Natural killer cell (primary cell): ENCODE measurements around the gene TCF7L2. TPM values are rescaled to one million over a fixed set of nuclear protein-coding genes. Genes with fewer than 3 reads are reported as not detected.

ENCODE experiments used
- ATAC-seq, 3 donors: fragments of 150-1000 bp in 2 of 3; fragments of 200-7000 bp in 1 of 3; cut with Tn5 transposase; 1 replicate in 1 of 3; 2 replicates in 2 of 3; pipeline ENCODE4 v1.10.0; 2021; ENCODE audit warnings: mild to moderate bottlenecking in 2 of 3, moderate library complexity in 2 of 3
- DNase-seq, 2 donors: peaks; one replicate each; pipeline versions ENCODE4 v3.0.0 to v3.0.0-alpha.2; 2013 to 2021; ENCODE audit warnings: mixed read lengths in 1 of 2
- H3K27ac ChIP-seq: one replicate; pipeline ENCODE4 v1.5.1; 2013; ENCODE audit warnings: mild to moderate bottlenecking, low read length
- H3K27me3 ChIP-seq: one replicate; pipeline ENCODE4 v1.6.1; 2013; ENCODE audit warnings: low read length; ENCODE audit not compliant: control insufficient read depth, insufficient read depth
- H3K36me3 ChIP-seq: one replicate; pipeline ENCODE4 v1.6.1; 2013; ENCODE audit warnings: low read length; ENCODE audit not compliant: control insufficient read depth, insufficient read depth
- H3K4me1 ChIP-seq: one replicate; pipeline ENCODE4 v1.6.1; 2013; ENCODE audit warnings: low read length; ENCODE audit not compliant: control insufficient read depth, insufficient read depth
- H3K4me3 ChIP-seq: one replicate; pipeline ENCODE4 v1.5.1; 2013; ENCODE audit warnings: low read length
- H3K9me3 ChIP-seq: one replicate; pipeline ENCODE4 v1.6.1; 2013; ENCODE audit warnings: low read length; ENCODE audit not compliant: control insufficient read depth, insufficient read depth
- H3K27ac Mint-ChIP-seq, 2 donors: one replicate each; pipeline ENCODE4 v1.8.0; 2022; ENCODE audit warnings: mild to moderate bottlenecking in 2 of 2, mixed read lengths in 2 of 2, moderate library complexity in 1 of 2
- H3K27me3 Mint-ChIP-seq, 2 donors: one replicate each; pipeline ENCODE4 v1.8.0; 2022; ENCODE audit warnings: low read depth in 2 of 2, mixed read lengths in 2 of 2
- H3K36me3 Mint-ChIP-seq: one replicate; pipeline ENCODE4 v1.8.0; 2022; ENCODE audit warnings: mixed read lengths
- H3K4me1 Mint-ChIP-seq, 2 donors: one replicate each; pipeline ENCODE4 v1.8.0; 2022; ENCODE audit warnings: mixed read lengths in 2 of 2
- H3K4me3 Mint-ChIP-seq: one replicate; pipeline ENCODE4 v1.8.0; 2022; ENCODE audit warnings: mild to moderate bottlenecking, moderate library complexity, mixed read lengths
- H3K9me3 Mint-ChIP-seq, 2 donors: one replicate each; pipeline ENCODE4 v1.8.0; 2022; ENCODE audit warnings: mixed read lengths in 2 of 2
- CTCF ChIP-seq: fragments of 200-600 bp; IDR thresholded peaks from one replicate; pipeline ENCODE4 v1.8.0; 2022; ENCODE audit warnings: antibody characterized with exemption
- WGBS: methylation state at CpG from one replicate; pipeline ENCODE4 v1.1.7; 2013; ENCODE audit warnings: missing lambda C conversion rate; ENCODE audit not compliant: insufficient coverage; 5-methylcytosine and 5-hydroxymethylcytosine counted together
- intact Hi-C: fragments of 100-400 bp; cut with micrococcal nuclease; formaldehyde crosslinking; loops from one replicate; pipeline ENCODE4 v1.14.2; 2022
- total RNA-seq, 4 donors: library from RNA; stranded (reverse); fragments of 120-200 nt in 1 of 4; gene quantifications; one replicate each; pipeline versions ENCODE4 v1.2.3 to v1.2.4, GENCODE V29; 2013 to 2022

The TCF7L2 gene
- total RNA-seq, 3 donors from 2014 or later (not counting 1 experiment from before 2014, with no cell fraction given): 10.4 to 32.7 (median 15.3) TPM

DNA sequence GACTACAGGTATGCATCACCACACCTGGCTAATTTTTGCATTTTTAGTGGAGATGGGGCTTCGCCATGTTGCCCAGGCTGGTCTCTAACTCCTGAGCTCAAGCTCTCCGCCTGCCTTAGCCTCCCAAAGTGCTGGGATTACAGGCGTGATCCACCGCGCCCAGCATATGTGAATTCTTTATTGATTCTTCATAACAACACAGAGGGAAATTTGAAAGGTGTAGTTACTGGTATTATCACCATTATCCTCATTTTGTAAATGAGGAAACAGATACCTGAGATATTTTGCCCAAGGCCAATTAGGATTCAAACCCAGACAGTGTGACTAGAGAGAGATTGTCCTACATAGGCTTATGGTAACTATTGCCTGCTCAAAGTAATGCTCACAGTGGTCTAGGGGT is 22.6 kb downstream of the TCF7L2 start:
- no peak for TF ChIP-seq CTCF
- no peak overlapping the region for H3K27ac Mint-ChIP-seq
- DNase-seq: no peak
- peaks cover 0 to 2% of the 10 kb centered on the region in 2 donors for H3K27me3 Mint-ChIP-seq
- whole genome bisulfite sequencing: 93% methylated on average over 2 of the region's 5 CpGs
- Histone ChIP-seq H3K4me1 (no peaks in the 10 kb centered on the region), H3K27me3 (no peaks in the 10 kb centered on the region), H3K36me3 (no peaks in the 10 kb centered on the region), H3K27ac (no peak overlapping the region), H3K9me3 (no peaks in the 10 kb centered on the region), H3K4me3 (no peak overlapping the region)
- H3K36me3 Mint-ChIP-seq: no peaks in the 10 kb centered on the region
- no peaks in the 10 kb centered on the region for H3K9me3 Mint-ChIP-seq
- H3K4me3 Mint-ChIP-seq: no peak overlapping the region
- no peaks in the 10 kb centered on the region for H3K4me1 Mint-ChIP-seq
- intact Hi-C loops: no loop called here
- no peak for ATAC-seq

DNA sequence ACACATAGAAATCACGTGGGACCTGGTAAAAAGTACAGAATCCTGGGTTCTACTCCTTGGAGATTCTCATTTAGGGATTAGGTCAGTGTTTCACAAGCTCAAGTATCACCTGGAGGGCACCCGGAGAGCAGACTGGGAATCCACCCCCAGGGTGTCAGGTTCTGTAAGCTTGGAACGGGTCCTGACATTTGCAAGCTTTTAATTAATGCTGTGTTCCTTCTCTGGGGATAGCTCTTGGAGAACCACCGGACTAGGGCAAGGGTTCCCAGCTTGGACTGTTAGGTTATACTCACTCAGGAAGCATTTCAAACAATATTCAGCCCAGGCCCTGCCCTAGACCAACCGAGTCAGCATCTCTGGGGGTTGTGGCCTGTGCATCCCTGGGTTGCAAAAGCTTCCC is 23.0 kb downstream of the TCF7L2 start:
- ATAC-seq (no peak), DNase-seq (no peak)
- no peaks in the 10 kb centered on the region for H3K36me3 Mint-ChIP-seq
- Histone ChIP-seq H3K27me3 (no peaks in the 10 kb centered on the region), H3K9me3 (no peaks in the 10 kb centered on the region), H3K4me1 (no peaks in the 10 kb centered on the region), H3K36me3 (no peaks in the 10 kb centered on the region), H3K27ac (no peak overlapping the region), H3K4me3 (no peak overlapping the region)
- no peaks in the 10 kb centered on the region for H3K9me3 Mint-ChIP-seq
- no peak overlapping the region for H3K4me3 Mint-ChIP-seq
- intact Hi-C loops: no loop called here
- H3K4me1 Mint-ChIP-seq: no peaks in the 10 kb centered on the region
- 89% methylated on average over 5 of the region's 5 CpGs for WGBS
- TF ChIP-seq CTCF: no peak
- H3K27ac Mint-ChIP-seq: no peak overlapping the region
- H3K27me3 Mint-ChIP-seq: peaks cover 0 to 5% of the 10 kb centered on the region in 2 donors

DNA sequence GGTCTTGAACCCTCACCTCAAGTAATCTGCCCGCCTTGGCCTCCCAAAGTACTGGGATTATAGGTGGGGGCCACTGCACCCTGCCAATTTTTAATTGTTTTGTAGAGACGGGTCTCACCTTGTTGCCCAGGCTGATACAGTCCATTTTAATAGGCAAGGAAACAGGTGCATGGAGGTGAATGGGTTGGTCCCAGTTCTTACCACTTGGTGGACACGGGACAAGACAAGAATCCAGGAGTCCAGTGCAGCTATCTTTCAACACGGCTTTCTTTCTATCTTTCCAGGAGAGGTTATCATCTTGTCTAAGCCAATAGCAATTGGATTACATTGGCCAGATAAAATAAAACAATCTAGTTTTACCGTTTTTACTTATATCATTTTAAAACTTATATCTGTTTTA is 23.8 kb downstream of the TCF7L2 start:
- H3K36me3 ChIP-seq: no peaks in the 10 kb centered on the region
- Mint-ChIP-seq H3K27ac (no peak overlapping the region), H3K9me3 (no peaks in the 10 kb centered on the region), H3K36me3 (no peaks in the 10 kb centered on the region), H3K27me3 (peaks cover 0 to 7% of the 10 kb centered on the region in 2 donors), H3K4me1 (no peaks in the 10 kb centered on the region), H3K4me3 (no peak overlapping the region)
- WGBS: 94% methylated on average over 4 of the region's 5 CpGs
- TF ChIP-seq CTCF: no peak
- ATAC-seq: no peak
- no peaks in the 10 kb centered on the region for H3K9me3 ChIP-seq
- H3K27ac ChIP-seq: no peak overlapping the region
- DNase-seq: no peak
- no peaks in the 10 kb centered on the region for H3K4me1 ChIP-seq
- intact Hi-C loops: no loop called here
- H3K27me3 ChIP-seq: no peaks in the 10 kb centered on the region
- no peak overlapping the region for H3K4me3 ChIP-seq

DNA sequence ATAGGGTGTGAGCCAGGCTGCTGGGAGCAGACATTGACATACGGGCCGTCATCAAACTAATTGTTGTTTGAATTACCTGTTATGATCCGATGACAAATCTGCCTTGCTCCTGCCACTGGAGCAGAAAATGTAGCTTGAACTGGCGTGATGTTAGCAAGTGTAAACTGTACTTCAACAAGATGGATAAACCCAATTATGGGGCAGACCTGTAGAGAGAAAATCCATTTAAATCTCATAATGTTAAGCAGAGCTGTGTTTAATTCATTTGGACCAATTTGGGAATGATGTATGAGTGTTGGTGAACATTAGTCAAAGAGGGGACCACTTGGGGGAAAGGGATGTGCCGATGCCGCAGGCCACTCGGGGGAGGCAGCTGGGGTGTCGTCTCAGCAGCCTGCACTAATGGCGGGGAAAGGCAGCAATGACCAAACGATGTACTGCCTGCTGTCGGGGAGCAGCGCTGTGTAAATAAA is 27.4 kb downstream of the TCF7L2 start:
- Mint-ChIP-seq H3K4me3 (no peak overlapping the region), H3K36me3 (no peaks in the 10 kb centered on the region), H3K9me3 (no peaks in the 10 kb centered on the region), H3K4me1 (peaks cover 14 to 15% of the 10 kb centered on the region in 2 donors), H3K27me3 (peaks cover 7 to 16% of the 10 kb centered on the region in 2 donors), H3K27ac (no peak overlapping the region)
- peaks cover 3% of the 10 kb centered on the region for H3K4me1 ChIP-seq
- 94% methylated on average over 12 of the region's 12 CpGs for WGBS
- H3K27me3 ChIP-seq: peaks cover 12% of the 10 kb centered on the region
- no peak overlapping the region for H3K27ac ChIP-seq
- ATAC-seq (no peak), DNase-seq (no peak)
- H3K9me3 ChIP-seq: no peaks in the 10 kb centered on the region
- no peaks in the 10 kb centered on the region for H3K36me3 ChIP-seq
- intact Hi-C loops: no loop called here
- TF ChIP-seq CTCF: no peak
- no peak overlapping the region for H3K4me3 ChIP-seq
